HS-27A (cell line): Measurements from ENCODE around the gene LRTM2.

ENCODE experiments used
- DNase-seq: peaks from one replicate; pipeline ENCODE4 v3.0.0-alpha.2; 2012; ENCODE audit warnings: low read depth, missing footprints

LRTM2 gene

DNA sequence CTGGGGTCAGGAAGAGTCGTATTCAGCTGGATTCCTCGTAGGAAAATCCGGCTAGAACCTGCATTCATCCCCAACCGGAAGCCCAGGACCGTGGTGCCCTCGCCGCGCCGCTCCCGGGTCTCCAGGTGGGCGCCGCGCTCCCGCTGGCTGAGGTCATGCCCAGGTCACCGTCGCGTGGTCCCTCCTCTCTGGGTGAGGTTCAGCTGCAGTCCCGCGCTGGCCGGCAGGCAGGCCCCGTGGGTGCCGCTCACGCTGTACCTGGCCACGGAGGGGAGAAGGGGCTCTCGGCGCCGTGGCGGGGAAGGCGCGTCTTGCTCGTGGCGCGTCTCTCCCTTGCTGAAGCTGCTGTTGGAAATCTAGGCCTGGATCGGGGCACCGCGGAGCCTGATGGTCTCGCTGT, 44.5 kb downstream of the LRTM2 start:
- no peak for DNase-seq

DNA sequence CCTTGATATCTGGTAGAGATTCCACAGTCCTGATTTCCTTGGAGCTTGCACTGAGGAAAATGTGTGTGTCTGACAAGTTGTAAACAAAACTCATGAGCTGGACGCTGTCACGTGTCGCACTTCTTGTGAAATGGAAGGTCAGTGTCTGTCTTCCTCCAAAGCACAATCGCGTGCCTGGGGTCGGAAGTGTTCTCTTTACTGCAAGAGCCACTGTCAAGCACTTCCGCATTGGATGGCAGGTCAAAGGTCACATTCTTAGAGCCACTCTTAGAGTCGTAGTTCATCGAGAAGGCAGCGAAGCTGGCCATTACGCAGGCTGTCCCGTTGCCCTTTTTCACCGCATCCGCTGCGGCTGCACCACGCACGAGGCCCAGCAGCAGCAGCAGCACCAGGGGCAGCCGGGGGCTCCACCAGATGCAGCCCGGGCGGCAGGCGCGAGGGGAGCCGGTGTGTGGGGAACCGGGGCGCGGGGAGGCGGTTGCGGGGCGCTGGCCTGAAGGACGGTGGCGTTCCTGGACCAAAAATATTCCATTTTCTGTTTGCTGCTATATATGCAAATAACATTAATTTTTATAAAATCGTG, 45.0 kb downstream of the LRTM2 start:
- DNase-seq, result no peak

DNA sequence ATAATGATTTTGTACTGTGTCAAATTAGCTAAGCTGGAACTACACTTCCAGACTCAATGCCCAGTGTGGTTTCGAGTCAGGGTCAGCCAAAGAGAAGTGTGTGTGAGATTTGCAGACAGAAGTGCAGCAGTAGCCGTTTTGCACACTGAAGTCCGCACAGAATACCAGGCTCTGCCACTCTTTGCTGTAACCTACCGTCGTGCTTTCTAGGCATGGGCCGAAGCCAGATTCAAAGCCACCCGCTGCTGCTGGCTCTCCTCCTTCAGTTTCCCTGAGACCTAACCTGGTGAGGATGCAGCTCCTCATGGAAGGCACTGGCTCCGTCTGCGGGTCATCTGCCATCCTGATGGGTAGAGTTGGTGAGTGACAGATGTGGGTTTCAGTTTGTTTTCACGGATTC, 48.8 kb downstream of the LRTM2 start:
- no peak for DNase-seq

DNA sequence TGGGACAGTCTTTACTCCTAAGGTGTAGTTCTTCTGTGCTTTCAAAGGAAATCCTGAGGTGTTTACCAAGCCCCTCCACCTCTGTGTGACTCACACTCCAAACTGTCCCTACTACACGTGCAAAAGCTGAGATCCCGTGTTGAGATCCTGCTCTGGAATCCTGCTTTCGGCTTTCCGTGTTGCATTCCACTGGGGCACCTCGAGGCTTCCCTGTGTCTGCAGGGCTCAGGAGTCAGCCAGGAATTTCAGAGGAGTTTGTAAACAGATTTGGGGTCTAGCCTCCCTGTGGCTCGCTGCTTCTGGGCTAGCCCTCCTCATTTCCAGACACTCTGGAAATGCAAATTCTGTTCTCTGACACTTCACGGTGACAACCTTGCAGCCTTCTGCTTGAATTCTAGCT, 49.7 kb downstream of the LRTM2 start:
- DNase-seq, result no peak

DNA sequence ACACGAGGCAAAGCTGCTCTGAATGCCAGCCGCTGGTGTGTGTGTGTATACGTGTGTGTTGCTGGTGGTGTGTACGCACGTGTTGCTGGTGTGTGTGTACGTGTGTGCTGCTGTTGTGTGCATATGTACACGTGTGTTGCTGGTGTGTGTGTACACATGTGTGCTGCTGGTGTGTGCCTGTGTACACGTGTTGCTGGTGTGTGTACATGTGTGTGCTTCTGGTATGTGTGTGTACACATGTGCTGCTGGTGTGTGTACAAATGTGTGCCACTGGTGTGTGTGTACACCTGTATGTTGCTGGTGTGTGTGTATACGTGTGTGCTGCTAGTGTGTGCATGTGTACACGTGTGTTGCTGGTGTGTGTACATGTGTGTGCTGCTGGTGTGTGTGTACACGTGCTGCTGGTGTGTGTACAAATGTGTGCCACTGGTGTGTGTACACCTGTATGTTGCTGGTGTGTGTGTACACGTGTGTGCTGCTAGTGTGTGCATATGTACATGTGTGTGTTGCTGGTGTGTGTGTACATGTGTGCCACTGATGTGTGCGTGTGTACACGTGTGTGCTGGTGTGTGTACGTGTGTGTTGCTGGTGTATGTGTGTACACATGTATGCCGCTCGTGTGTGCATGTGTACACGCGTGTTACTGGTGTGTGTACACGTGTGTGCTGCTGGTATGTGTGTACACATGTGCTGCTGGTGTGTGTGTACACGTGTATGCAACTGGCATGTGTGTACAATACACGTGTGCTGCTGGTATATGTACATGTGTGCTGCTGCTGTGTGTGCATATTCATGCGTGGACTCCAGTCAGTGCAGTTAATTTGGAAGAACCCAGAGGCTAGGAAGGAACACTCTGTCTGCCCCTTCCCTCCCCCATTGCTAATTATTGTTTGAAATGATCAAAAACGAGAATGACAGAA, 50.9 kb downstream of the LRTM2 start:
- DNase-seq, result no peak

DNA sequence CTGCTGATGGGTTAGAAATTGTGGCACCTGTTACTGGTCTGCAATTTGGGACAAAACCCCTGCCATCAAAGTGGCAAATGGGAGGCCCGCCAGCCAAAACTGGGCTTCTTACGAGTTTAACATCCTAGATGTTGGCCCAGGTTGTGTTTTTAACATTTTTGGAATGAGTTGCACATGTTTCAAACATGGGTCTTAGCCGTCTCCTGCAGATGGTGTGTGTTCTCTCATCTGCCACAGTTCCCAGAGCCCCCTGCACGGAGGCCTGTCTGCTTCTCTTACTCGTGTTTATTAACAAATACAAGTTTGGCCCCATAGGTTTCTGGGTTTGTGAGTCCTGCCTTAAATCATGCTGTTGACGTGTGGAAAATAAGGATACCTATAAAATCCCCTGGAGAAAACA, 51.6 kb downstream of the LRTM2 start:
- no peak for DNase-seq

DNA sequence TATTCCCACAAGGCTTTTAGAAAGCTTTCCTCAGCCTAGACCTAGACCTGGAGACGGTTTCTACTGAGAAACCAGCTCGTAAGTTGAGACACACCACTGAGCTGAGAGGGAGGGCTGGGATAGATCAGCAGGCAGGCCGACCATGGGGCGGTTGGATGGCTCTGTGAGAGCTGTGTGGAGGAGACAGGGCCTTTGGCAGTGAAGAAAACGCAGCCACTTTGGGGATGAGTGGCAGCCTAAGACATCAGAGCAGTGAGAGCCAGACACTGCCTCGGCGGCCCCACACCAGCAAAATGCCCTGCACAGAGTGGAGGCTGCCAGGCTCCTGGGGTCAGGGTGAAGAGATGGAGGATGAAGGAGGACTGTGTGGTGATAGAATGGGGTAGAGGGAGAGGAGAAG, 52.1 kb downstream of the LRTM2 start:
- DNase-seq, result no peak

DNA sequence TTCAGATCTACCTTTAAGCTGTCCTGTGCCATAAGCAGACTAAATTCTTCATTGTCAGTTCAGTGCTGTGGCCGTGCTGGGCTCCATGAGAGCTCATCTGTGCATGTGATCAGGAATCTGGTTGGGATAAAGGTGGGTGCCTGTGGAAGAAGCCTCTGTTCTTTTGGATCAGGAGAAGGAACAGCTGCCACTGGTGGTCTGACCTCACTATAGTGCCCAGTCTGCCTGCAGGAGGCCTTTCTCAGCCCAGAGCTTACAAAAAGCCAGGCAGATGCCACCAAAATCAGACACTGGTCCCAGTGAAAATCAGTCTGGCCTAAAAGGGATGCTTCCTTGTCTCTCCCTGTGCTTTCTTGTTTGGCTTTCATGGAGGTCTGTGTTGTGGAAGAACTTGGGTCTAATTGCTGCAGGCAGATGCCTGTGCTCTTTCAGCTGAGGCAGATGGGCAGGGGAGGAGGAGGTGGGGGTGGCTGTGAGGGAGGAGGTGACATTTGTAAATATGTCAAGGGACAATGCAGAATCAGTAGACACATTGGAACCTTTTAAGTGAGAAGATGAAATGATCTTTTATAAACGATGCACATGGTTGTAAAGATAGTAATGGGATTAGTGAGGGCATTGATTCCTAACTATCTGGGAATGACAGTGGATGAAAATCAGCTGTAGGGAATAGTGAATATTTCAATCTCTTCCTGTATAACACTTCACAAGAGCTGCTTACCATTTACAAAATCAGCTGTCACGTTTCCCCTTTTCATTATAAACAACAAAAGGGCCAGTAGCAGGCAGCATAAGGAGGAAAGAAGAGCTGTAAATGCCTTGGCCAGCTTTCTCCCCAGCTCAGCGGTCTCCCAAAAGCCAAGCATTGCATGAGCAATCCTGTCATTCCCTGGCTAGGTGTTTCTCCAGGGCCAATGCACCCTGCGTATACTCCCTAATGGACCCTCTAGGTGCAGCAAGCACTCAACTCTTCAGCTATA, 53.5 kb downstream of the LRTM2 start:
- DNase-seq, result no peak

DNA sequence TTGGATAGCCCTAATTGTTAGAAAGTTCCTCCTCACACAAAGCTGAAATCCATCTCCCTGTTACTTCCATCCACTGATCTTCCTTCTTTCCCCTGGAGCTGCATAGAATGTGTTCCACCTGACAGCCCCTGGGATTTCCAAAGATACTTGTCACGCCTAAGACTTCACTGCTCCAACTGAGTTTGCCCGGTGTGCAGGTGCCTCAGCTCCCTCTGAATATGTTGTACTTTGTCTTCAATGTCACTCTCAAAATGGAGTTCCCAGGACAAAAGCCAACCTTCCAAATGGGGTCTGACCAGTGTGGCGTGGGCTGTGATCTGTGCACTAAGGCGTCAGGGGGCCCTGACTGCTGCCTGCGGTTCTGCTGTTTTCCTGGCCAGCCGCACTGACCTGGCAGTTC, 55.2 kb downstream of the LRTM2 start:
- DNase-seq, result no peak

DNA sequence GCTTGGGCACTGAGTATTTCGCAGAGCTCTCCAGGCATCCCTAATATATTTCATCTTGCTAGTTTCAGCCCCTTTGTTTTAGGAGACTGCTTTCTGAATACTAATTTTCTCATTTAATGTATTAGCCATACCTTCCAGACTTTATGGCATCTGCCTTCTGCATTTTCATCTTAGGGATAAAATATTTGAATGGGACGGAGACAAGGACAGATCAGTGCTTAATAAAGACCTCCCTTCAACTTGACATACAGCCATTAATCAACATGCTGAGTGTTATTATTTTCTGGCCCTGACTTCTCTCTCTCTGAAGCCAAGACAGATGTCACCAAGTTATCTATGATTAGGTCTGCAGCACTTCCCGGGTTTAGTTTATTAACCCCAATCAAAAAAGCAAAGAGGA, 55.7 kb downstream of the LRTM2 start:
- DNase-seq, result no peak

DNA sequence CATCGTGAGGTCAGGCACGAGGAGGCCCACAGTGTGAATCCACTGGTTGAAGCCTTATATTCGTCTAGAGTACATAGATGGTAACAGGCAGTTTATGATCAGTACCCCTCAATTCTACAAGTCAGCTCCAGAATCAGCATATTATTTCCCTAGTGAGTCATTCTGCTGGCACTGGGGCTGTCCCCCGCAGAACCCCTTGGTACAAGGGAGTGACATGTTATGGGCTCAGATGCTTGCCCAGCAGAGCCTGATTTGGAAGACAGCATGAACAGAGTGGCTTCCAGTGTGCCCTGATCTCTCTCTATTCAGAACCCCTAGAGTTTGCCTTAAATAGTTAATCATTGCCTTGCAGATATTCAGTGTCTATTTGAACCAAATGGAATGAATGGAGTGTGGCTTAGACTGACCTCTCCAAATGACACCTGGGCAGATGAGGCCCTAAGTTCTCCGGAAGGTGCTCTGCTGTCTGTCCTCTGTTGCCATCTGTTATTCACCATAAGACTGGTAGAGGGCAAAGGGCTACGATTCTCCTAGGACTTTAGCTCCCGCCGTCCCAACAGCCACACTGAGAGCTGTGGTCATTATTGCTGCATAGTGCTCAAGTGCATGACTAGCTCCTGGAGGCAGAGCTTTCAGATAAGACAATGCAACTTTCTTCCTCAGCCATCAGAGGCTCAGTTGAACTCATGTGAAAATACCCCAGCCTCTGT, 57.0 kb downstream of the LRTM2 start:
- DNase-seq, result no peak

DNA sequence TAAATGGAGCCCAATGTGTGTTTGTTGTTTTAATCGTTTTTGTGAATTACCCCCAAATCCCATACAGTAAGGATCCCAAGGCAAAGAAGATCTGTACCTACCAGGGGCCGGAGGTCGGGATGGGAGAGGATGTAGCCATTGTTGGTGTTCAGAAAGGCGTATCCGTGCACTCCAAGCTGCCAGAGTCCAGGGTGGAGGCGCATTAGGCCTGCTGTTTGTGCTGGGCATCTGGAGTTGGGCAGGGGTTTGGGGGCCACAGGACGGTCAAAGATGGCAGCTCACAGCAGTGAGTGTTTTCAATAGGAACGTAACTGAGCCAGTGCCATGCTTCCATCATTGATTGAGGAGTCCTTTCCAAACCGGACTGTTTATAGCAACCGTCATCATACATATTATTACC, 57.8 kb downstream of the LRTM2 start:
- no peak for DNase-seq

DNA sequence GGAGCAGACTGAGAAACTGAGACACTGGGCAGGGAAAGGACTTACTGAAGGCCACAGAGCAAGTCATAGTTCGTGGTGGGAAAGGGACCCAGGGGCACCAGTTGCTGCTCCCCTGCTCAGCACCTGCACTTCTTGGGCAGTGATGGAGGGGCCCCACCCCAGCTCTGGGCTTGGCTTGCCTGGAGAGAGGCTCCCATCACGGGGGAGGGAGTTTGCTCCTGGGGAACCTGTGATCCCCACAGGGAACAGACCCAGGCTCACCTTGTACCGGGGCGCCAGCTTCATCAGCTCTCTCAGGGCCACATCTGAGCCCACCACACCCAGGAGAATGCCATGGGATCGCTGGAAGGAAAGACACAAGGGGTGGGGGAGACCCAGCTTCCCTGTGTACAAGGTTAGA, 58.3 kb downstream of the LRTM2 start:
- DNase-seq, result no peak

DNA sequence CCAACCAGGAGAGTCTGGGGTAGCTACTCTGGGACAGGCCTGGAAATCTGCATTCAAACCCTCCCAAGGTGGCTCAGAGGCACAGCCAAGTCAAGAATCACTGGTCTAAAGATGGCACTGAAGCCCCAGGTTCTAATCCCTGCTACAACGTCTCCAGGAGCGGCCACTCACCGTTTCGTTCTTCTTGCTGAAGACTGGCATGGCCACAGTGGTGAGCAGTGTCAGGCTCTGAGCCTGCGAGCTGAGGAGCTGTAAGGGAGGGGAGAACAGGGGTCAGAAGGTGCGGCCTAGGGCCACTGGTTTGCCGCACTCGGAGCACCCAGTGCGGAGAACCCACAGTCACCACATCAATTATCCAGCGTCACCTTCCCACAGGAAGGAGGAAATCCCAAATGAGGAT, 59.3 kb downstream of the LRTM2 start:
- DNase-seq, result no peak

DNA sequence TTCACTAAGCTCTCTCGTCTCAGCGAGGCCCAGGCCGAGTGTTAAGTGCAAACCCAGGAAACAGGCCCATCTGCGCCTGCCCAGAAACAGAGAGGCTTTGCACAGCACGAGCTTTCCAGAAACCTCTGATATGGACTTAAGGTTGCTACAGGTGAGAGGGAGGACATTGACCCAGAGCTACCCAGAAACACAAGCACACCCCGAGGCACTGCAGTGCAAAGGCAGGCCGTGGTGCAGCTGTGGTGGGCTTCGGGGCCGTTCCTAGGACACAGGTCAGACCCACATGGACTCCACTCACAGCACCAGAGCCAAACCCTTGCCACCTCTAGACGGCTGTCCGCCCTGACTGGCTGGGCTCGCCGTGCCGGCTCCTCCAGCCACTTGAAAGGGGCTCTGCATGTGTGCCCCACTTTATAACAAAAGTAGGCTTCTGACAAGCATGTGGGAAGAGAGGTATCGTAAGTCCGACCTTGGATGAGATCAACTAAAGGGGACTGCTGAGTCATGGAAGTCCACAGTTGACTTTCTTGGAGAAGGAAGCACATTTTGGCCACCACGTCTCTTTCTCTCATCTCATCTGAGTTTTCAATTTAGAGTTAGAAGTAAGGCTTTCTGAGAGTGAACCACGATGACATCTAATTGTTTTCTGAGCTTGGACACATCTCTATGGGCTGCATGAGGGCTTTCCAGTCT, 59.9 kb downstream of the LRTM2 start:
- DNase-seq, result no peak

DNA sequence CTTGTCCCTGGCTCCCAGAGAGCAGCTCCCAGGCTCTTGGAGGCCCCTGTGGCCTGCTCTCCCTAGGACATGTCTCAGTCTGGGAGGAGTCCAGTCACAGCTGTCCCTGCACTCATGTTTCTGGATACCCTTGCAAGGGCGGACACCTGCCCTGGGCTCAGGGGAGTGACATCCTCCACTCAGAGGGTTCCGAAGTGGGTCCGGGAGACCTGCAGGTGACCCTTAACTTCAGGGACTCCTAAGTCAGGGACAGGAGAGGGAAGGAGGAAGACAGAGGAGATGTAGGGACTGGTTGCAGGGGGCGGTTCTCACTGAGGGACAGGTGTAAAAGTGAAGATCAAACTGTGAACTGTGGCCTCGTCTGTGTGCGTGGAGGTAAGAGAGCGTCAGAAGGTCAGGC, 60.5 kb downstream of the LRTM2 start:
- no peak for DNase-seq

DNA sequence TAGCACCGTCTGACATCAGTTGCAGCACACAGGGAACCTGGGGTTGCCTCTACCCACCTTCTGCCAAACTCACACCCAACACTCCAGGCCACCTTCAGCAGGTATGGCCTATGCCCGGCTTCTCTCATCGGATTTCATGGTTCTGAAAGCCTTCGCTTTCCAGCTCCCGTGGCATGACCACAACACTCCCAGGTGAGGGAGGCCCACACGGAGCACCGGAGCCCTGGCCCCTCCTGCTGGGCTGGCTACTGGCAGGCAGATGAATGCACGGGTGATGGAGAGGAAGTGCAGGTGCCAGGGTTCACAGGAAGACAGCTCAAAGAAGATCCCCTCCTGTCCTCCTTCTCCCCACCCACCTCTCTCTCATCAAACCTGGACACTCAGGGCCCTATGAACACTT, 60.9 kb downstream of the LRTM2 start:
- DNase-seq, result no peak

DNA sequence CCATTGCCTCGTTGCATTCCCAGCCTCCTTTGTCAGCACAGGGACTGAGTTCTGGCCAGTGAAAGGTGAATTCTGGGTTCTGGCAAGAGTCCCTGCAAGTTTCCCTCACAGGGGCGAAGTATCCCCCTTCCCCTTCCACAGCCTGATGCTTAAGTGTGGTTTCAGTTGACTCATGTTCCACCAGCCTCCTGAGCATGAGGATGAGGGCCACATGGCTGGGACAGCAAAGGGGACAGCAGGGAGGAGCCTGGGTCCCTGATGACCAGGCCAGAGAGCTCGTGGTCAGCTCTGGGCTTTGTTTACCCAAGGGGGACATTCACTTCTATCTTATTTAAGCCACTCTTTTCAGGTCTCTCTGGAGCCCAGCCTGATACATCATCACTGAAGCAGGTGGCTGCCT, 61.6 kb downstream of the LRTM2 start:
- no peak for DNase-seq

DNA sequence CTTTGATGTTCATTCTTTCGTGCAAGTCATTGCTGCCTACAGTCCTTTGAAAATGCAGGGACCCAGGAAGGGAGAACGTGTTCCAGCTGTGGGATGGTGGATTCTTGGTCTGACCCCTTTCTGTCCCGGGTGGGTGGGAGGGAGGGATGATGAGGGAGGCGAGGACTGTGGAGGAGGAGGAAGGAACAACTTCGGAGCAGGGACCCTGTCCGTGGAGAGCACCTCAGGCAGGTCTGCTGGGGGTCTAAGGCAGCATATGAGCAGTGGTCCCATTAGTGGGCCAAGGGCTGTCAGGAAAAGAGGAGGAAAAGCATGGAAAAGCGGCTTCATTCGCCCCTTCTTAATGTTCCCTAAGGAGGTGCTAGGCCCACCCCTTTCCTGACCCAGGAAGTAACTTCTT, 62.0 kb downstream of the LRTM2 start:
- DNase-seq, result no peak

DNA sequence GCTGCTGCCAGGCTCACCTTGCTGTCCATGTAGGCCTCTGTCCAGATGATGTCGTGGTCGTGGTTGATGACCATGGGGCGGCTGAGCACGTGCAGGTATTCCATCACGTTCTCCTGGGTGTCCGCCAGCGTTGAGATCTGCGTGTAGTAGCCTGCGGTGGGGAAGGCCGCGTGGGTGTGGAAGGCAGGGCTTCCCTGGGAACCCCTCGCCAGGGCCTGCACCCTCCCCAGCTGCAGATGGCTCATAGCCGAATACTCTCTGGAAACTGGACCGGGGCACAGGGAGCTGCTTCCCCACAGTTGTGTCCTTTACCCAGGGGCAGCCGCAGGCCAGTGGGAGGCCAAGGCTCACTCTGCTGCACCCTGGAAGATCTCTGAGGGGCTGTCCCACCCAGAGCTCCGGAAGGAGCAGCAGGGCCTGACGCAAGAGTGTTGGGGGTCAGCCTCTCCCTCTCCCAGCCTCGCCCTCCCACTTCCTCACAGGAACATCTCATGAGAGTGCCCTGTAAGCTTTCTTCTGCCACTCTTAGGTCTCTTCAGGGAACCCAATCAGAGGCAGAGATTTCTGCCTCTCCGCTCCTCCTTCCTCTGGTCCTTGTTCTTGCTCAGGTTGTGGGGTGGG, 62.6 kb downstream of the LRTM2 start:
- no peak for DNase-seq

DNA sequence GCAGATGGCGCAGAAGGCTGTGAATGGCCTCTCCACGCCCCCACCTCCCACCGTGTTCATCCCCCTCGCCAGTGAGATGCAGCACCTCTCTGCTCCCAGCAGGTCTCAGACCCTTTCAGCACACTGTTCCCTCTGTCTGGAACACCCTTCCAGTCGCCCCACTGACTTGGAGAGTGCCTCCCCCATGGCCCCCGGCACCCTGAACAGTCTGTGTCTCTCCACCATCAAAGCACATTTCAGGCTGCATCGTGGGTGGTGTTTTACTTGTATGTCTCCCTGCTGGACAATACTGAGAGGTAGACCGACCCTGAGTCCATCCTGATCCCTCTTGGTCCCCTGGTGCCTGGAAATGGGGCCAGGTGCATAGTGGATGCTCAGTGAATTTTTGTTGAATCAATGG, 63.1 kb downstream of the LRTM2 start:
- no peak for DNase-seq
